Mucosa of descending colon (tissue), 3 donors: ENCODE measurements around the gene AGPAT2. TPM values are rescaled to one million over a fixed set of nuclear protein-coding genes. Genes with fewer than 3 reads are reported as not detected.

ENCODE experiments used
- ATAC-seq: fragments of 200-7000 bp; cut with Tn5 transposase; one replicate; pipeline ENCODE4 v1.9.1; 2020; ENCODE audit warnings: mild to moderate bottlenecking, moderate library complexity
- DNase-seq, 3 donors: peaks; one replicate each; pipeline ENCODE4 v3.0.0-alpha.2; 2020
- H3K36me3 ChIP-seq: fragments of 200-600 bp; one replicate; pipeline ENCODE4 v1.8.0; 2021; ENCODE audit warnings: low read depth, mild to moderate bottlenecking
- H3K4me1 ChIP-seq: fragments of 200-600 bp; one replicate; pipeline ENCODE4 v1.8.0; 2021; ENCODE audit warnings: low read depth, mild to moderate bottlenecking
- H3K4me3 ChIP-seq: fragments of 200-600 bp; one replicate; pipeline ENCODE4 v1.8.0; 2021; ENCODE audit warnings: mild to moderate bottlenecking
- H3K9me3 ChIP-seq: fragments of 200-600 bp; one replicate; pipeline ENCODE4 v1.8.0; 2021; ENCODE audit warnings: mild to moderate bottlenecking
- CTCF ChIP-seq: fragments of 200-600 bp; IDR thresholded peaks from one replicate; pipeline ENCODE4 v1.8.0; 2022; ENCODE audit warnings: antibody characterized with exemption, mild to moderate bottlenecking
- intact Hi-C, 2 donors: fragments of 100-400 bp; cut with DNase I in 1 of 2; cut with micrococcal nuclease in 1 of 2; formaldehyde crosslinking; loops; one replicate each; pipeline versions ENCODE4 v1.11.0 to v1.11.1; 2022; cut with DNase I, micrococcal nuclease
- total RNA-seq, 3 donors: library from RNA; stranded (reverse); fragmentation: NEBNext Ultra II Directional in 2 of 3; extraction: Animal tissue kit (Norgen Biotek cat#: 25700) in 2 of 3; gene quantifications; one replicate each; pipeline versions ENCODE4 v1.2.1 to v1.2.4, GENCODE V29; 2021 to 2023
- donor health status: DM: no; HTN: no; CAD: no; lungs with moderate emphysema.
- donor health status: DM: no; HTN: no; CAD: no.
- donor health status: DM: no; HTN: yes; CAD: no.

Gene AGPAT2
- total RNA-seq, 3 donors from 2014 or later: 113 to 296 (median 152) TPM

GRCh38 chr9:136692185-136693134 is 5.2 kb upstream of the AGPAT2 start:
- Histone ChIP-seq H3K36me3 (no peaks in the 10 kb centered on the region), H3K4me1 (peaks cover 40% of the 10 kb centered on the region), H3K4me3 (no peak overlapping the region), H3K9me3 (no peaks in the 10 kb centered on the region)
- DNase-seq (peak in 2 of 3 donors; percentile 46 to 63), ATAC-seq (no peak)
- TF ChIP-seq CTCF: no peak
- intact Hi-C loops: no loop called here

DNA sequence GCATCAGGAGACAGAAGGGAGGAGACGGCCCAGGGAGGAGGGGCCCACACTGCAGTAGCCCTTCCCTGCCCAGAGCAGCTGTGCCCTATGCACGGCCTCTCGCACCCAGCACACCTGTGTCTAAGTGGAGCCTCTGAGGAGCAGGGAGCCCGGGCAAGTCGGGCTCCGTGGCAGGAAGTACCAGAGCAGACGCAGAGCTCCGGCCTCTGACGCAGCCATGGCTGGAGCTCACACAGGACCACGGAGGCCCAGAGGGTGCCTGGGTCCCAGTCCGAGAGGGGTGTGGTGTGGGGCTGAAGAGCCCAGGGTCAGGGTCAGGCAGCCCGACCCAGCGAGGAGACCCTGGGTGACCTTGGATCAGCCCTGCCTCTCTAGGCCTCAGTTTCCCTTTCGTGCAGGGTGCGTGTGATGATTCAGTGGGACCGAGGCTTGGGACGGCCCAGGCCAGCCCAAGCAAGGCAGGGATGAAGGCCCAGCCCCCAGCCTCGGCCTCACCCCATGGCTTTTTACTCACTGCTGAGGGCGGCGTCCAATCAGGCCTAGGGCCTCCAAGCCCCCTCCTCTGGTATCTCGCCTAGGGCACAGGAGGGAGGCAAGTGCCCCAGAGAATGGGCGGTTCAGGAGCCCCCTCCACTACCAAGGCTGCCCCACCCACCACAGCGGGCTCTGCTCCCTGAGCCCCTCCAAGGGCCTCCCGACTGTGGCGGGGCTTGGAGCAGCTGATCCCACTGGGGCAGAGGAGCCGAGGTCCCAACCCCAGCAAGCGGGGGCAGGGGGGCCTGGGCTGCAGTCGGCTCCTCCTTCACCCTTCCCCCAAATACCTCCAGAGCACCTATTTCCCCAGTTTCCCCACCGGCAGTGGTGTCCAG is 4.3 kb upstream of the AGPAT2 start:
- no peak overlapping the region for H3K4me3 ChIP-seq
- peaks cover 40% of the 10 kb centered on the region for H3K4me1 ChIP-seq
- peak in 1 of 3 donors; percentile 35 for DNase-seq

DNA sequence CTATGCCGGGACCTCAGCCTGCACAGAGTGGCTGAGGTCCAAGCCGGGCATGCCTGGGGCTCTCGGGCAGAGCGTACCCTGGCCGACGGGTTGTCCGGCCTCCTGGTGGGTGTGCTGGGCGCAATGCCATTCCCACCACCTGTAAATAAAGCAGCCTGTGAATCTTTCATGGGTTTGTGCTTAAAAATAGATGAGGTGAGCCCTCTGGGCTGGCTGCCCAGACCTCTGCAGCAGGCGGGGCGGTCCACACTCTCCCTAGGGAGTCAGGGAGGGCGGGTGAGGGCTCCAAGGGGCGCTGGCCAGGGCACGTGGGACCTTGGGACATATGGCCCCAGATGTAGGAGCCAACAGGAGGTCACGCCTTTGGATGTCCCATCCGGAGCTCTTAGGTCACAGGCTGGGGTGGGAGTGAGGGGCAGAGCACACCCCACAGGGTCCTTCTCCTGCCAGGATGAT is 3.6 kb upstream of the AGPAT2 start:
- H3K4me3 ChIP-seq: no peak overlapping the region
- TF ChIP-seq CTCF: no peak
- DNase-seq (peak in 1 of 3 donors; percentile 37), ATAC-seq (no peak)
- H3K4me1 ChIP-seq: peaks cover 44% of the 10 kb centered on the region
- no peaks in the 10 kb centered on the region for H3K36me3 ChIP-seq
- no peaks in the 10 kb centered on the region for H3K9me3 ChIP-seq
- intact Hi-C loops: no loop called here

More for the DNA sequence above, 4.3 kb upstream of the AGPAT2 start:
- Histone ChIP-seq H3K9me3 (no peaks in the 10 kb centered on the region), H3K36me3 (no peaks in the 10 kb centered on the region)
- no peak for ATAC-seq
- intact Hi-C loops: no loop called here
- TF ChIP-seq CTCF: no peak

GRCh38 chr9:136690104-136690805 is 3.0 kb upstream of the AGPAT2 start:
- DNase-seq: peak in 1 of 3 donors; percentile 45
- Histone ChIP-seq H3K4me3 (no peak overlapping the region), H3K36me3 (no peaks in the 10 kb centered on the region), H3K4me1 (peaks cover 44% of the 10 kb centered on the region), H3K9me3 (no peaks in the 10 kb centered on the region)
- TF ChIP-seq CTCF: no peak
- ATAC-seq: no peak
- intact Hi-C loops: no loop called here

DNA sequence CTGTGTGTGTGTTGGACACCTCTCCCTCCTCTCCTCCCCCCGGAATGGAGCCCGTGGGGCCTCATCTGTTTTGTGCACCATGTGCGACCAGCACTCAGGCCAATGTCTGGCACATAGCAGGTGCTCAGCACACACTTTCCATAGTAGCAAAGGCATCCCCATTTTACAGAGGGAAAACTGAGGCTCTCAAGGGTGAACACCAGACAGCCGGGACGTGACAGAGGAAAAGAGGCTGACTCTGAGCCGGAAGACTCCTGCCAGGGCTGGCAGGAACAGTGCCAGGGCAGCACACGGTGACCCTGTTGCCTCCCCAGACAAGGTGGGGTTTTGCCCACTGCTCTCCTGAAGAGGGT is 1.8 kb upstream of the AGPAT2 start:
- no peak overlapping the region for H3K4me3 ChIP-seq
- peaks cover 35% of the 10 kb centered on the region for H3K4me1 ChIP-seq
- TF ChIP-seq CTCF: no peak
- ATAC-seq (no peak), DNase-seq (peak in 1 of 3 donors; percentile 43)
- intact Hi-C loops: no loop called here
- no peaks in the 10 kb centered on the region for H3K9me3 ChIP-seq
- no peaks in the 10 kb centered on the region for H3K36me3 ChIP-seq
